IMR-90 (cell line): Measurements from ENCODE around the gene NGB. TPM values are rescaled to one million over a fixed set of nuclear protein-coding genes. Genes with fewer than 3 reads are reported as not detected.

Source experiments
- ATAC-seq: fragments of 200-7000 bp; cut with Tn5 transposase; 2 replicates; pipeline ENCODE4 v1.9.1; 2020; ENCODE audit warnings: low read depth, mild to moderate bottlenecking, moderate library complexity
- BruUV-seq: library from RNA; stranded (reverse); fragments of 400-500 nt; replicated peaks from 2 replicates; lab custom pipeline; 2021; lab: Mats Ljungman, UMichigan
- CTCF ChIA-PET: fragments of 300-600 bp; formaldehyde crosslinking; extraction: SDS; loops from one replicate; lab custom pipeline; 2021; ENCODE audit warnings: antibody characterized with exemption; lab: Yijun Ruan, JAX
- POLR2A ChIA-PET: fragments of 300-600 bp; sonication (Branson Sonifier 250); formaldehyde crosslinking; loops from one replicate; lab custom pipeline; 2022; ENCODE audit warnings: antibody characterized with exemption; ENCODE audit not compliant: unreplicated experiment; lab: Charles Lee
- DNase-seq: peaks from one replicate; pipeline ENCODE4 v3.0.0; 2013
- H2AFZ ChIP-seq: replicated peaks from 2 replicates; pipeline ENCODE3; 2013; ENCODE audit warnings: low read length, mild to moderate bottlenecking; ENCODE audit not compliant: poor library complexity
- H2AK5ac ChIP-seq: 2 replicates; pipeline ENCODE4 v1.6.1; 2013; ENCODE audit warnings: low read depth, low read length, inconsistent platforms
- H2AK9ac ChIP-seq: replicated peaks from 2 replicates; pipeline ENCODE3; 2013; ENCODE audit warnings: mild to moderate bottlenecking, low read depth, low read length, moderate library complexity; ENCODE audit not compliant: poor library complexity
- H2BK120ac ChIP-seq: 2 replicates; pipeline ENCODE4 v1.6.1; 2013; ENCODE audit warnings: low read depth, low read length, inconsistent platforms
- H2BK15ac ChIP-seq: 3 replicates; pipeline ENCODE4 v1.6.1; 2013; ENCODE audit warnings: low read depth, low read length, inconsistent platforms
- H2BK20ac ChIP-seq: 2 replicates; pipeline ENCODE4 v1.6.1; 2013; ENCODE audit warnings: low read depth, mild to moderate bottlenecking, inconsistent platforms, low read length, moderate library complexity
- H2BK5ac ChIP-seq: 2 replicates; pipeline ENCODE4 v1.6.1; 2013; ENCODE audit warnings: mild to moderate bottlenecking, low read depth, low read length, inconsistent platforms; ENCODE audit not compliant: poor library complexity, severe bottlenecking
- H3K14ac ChIP-seq: replicated peaks from 2 replicates; pipeline ENCODE4 v1.6.1; 2013; ENCODE audit warnings: low read depth, low read length, inconsistent platforms
- H3K18ac ChIP-seq: 2 replicates; pipeline ENCODE4 v1.6.1; 2013; ENCODE audit warnings: low read depth, low read length, control low read depth
- H3K23ac ChIP-seq: 2 replicates; pipeline ENCODE4 v1.6.1; 2013; ENCODE audit warnings: low read depth, low read length, inconsistent platforms
- H3K27ac ChIP-seq: 2 replicates; pipeline ENCODE4 v1.5.1; 2013; ENCODE audit warnings: mild to moderate bottlenecking, control low read depth, low read length; ENCODE audit not compliant: insufficient read depth
- H3K27me3 ChIP-seq: 2 replicates; pipeline ENCODE4 v1.6.1; 2013; ENCODE audit warnings: low read length; ENCODE audit not compliant: control insufficient read depth, insufficient read depth
- H3K36me3 ChIP-seq: 2 replicates; pipeline ENCODE4 v1.6.1; 2013; ENCODE audit warnings: low read length, mixed read lengths; ENCODE audit not compliant: control insufficient read depth, insufficient read depth
- H3K4ac ChIP-seq: 2 replicates; pipeline ENCODE4 v1.6.1; 2013; ENCODE audit warnings: low read depth, low read length, inconsistent platforms
- H3K4me1 ChIP-seq: 2 replicates; pipeline ENCODE4 v1.6.1; 2013; ENCODE audit warnings: low read length, mixed read lengths; ENCODE audit not compliant: control insufficient read depth, insufficient read depth
- H3K4me2 ChIP-seq: 2 replicates; pipeline ENCODE4 v1.6.1; 2013; ENCODE audit warnings: low read depth, mild to moderate bottlenecking, control low read depth, low read length, moderate library complexity
- H3K4me3 ChIP-seq: 2 replicates; pipeline ENCODE4 v1.5.1; 2013; ENCODE audit warnings: low read depth, mild to moderate bottlenecking, control low read depth, low read length, moderate library complexity; ENCODE audit not compliant: insufficient read depth
- H3K56ac ChIP-seq: 2 replicates; pipeline ENCODE4 v1.6.1; 2013; ENCODE audit warnings: low read length, inconsistent platforms; ENCODE audit not compliant: insufficient read depth; ENCODE audit errors: extremely low read depth
- H3K79me1 ChIP-seq, 2 experiments: 2 replicates each; pipeline ENCODE4 v1.6.1; 2013; ENCODE audit warnings: low read length in 2 of 2, inconsistent platforms in 1 of 2, low read depth in 1 of 2
- H3K9ac ChIP-seq: 2 replicates; pipeline ENCODE4 v1.6.1; 2013; ENCODE audit warnings: low read depth, low read length, control low read depth
- H3K9me1 ChIP-seq: 2 replicates; pipeline ENCODE4 v1.6.1; 2013; ENCODE audit warnings: low read length, inconsistent platforms; ENCODE audit not compliant: insufficient read depth
- H3K9me3 ChIP-seq: 2 replicates; pipeline ENCODE4 v1.6.1; 2013; ENCODE audit warnings: low read length; ENCODE audit not compliant: control insufficient read depth, insufficient read depth
- H4K20me1 ChIP-seq: 2 replicates; pipeline ENCODE4 v1.6.1; 2013; ENCODE audit warnings: low read length, inconsistent platforms; ENCODE audit not compliant: insufficient read depth
- H4K5ac ChIP-seq: 2 replicates; pipeline ENCODE4 v1.6.1; 2013; ENCODE audit warnings: mild to moderate bottlenecking, low read depth, low read length, control low read depth
- H4K8ac ChIP-seq, 2 experiments: 2 replicates each; pipeline ENCODE4 v1.6.1; 2013; ENCODE audit warnings: low read depth in 2 of 2, low read length in 2 of 2, control low read depth in 1 of 2, inconsistent platforms in 1 of 2
- H4K91ac ChIP-seq: 2 replicates; pipeline ENCODE4 v1.6.1; 2013; ENCODE audit warnings: low read depth, low read length, inconsistent platforms; ENCODE audit not compliant: insufficient read depth
- FOS ChIP-seq: fragments of 150-350 bp; IDR thresholded peaks from 2 replicates; pipeline ENCODE4 v1.6.1; 2016; ENCODE audit warnings: low read depth, low read length
- MAZ ChIP-seq: IDR thresholded peaks from 2 replicates; pipeline ENCODE4 v1.6.1; 2012; ENCODE audit warnings: low read depth, mild to moderate bottlenecking, low read length, improper control_type of control experiment, moderate library complexity, borderline replicate concordance
- POLR2A ChIP-seq: IDR thresholded peaks from 2 replicates; pipeline ENCODE4 v1.6.1; 2012; ENCODE audit warnings: mild to moderate bottlenecking, low read depth, low read length
- RAD21 ChIP-seq: IDR thresholded peaks from 2 replicates; pipeline ENCODE4 v1.6.1; 2012; ENCODE audit warnings: low read length, improper control_type of control experiment
- RCOR1 ChIP-seq: IDR thresholded peaks from 2 replicates; pipeline ENCODE4 v1.6.1; 2012; ENCODE audit warnings: mild to moderate bottlenecking, low read length, improper control_type of control experiment; ENCODE audit not compliant: insufficient replicate concordance
- WGBS, 2 experiments: methylation state at CpG; one replicate each; pipeline versions ENCODE4 v1.1.5 to v1.1.7; 2013; ENCODE audit warnings: missing lambda C conversion rate in 2 of 2; ENCODE audit not compliant: insufficient read length in 1 of 2; ENCODE audit errors: extremely low coverage in 2 of 2; 5-methylcytosine and 5-hydroxymethylcytosine counted together
- dilution Hi-C: fragments of 300-500 bp; cut with HindIII; formaldehyde crosslinking; loops from one replicate; pipeline ENCODE4 v1.14.3; 2018; ENCODE audit warnings: low sequenced_read_pairs; ENCODE audit not compliant: unreplicated experiment
- in situ Hi-C: fragments of 300-500 bp; cut with MboI; formaldehyde crosslinking; loops from 3 replicates; pipeline ENCODE4 v1.14.3; 2019; ENCODE audit warnings: low sequenced_read_pairs, inconsistent platforms, mixed read lengths
- intact Hi-C: fragments of 100-400 bp; cut with micrococcal nuclease; formaldehyde crosslinking; loops from 2 replicates; pipeline ENCODE4 v1.10.0; 2022
- polyA plus RNA-seq, 3 experiments: library from polyadenylated mRNA; depleted of rRNA; stranded (reverse); fragments of >200 nt; gene quantifications; 2 replicates each; pipeline ENCODE4 v1.2.3, GENCODE V29; 2012; ENCODE audit warnings: low replicate concordance in 1 of 3
- total RNA-seq: library from RNA; depleted of rRNA; stranded (reverse); fragments of >200 nt; gene quantifications from 2 replicates; pipeline ENCODE4 v1.2.3, GENCODE V29; 2012
- TF ChIP-seq, protein P1 (sequence below): conservative IDR thresholded peaks from 2 replicates; pipeline ENCODE4 v1.5.1; 2012; ENCODE audit warnings: mild to moderate bottlenecking, low read depth, low read length, improper control_type of control experiment
- TF ChIP-seq, protein P2 (sequence below): fragments of 150-350 bp; IDR thresholded peaks from 2 replicates; pipeline ENCODE4 v1.6.1; 2016; ENCODE audit warnings: low read depth, mild to moderate bottlenecking, low read length, moderate library complexity, borderline replicate concordance

The NGB gene
- total and polyA plus RNA-seq, 2 of the 4 experiments (the other 2 are of a cell fraction) = not detected

DNA sequence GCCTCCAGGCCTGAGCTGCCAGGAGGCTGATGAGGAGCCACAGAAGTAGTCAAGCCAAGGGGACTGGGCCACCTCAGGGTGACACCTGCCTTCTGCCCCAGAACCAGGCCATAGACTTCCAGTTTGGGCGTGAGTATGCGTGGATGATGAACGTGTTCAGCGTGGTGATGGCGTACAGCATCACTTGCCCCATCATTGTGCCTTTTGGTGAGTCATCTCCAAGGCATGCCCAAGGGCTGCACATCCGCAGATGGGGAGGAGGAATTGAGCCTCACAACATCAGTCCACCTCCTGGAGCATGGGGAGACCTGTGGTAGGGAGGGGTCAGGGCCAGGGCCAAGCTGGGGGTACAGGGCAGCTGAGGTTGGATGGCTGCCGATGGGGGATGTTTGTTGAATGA is 22.3 kb downstream of the NGB start:
- WGBS, 2 experiments = no CpG with 5 or more reads among the region's 7 CpGs
- Histone ChIP-seq H2BK20ac (no peak overlapping the region), H4K91ac (no peak overlapping the region), H3K23ac (no peak overlapping the region), H3K36me3 (no peaks in the 10 kb centered on the region), H3K27me3 (peaks cover 3% of the 10 kb centered on the region; the same call in 1 of the 2 replicates), H2AK5ac (no peak overlapping the region), H3K9me3 (no peaks in the 10 kb centered on the region), H3K18ac (no peak overlapping the region), H4K5ac (no peak overlapping the region), H2AFZ (no peak overlapping the region), H3K4me1 (no peaks in the 10 kb centered on the region), H3K4me2 (no peak overlapping the region), H2BK5ac (no peak overlapping the region), H3K56ac (no peak overlapping the region), H2AK9ac (peak overlapping the region; percentile 28), H4K8ac (no peak overlapping the region), H3K9me1 (0 out of 2 replicates have a peak, but pooled peaks cover under 1% of the 10 kb centered on the region), H2BK120ac (no peak overlapping the region), H3K14ac (no peak overlapping the region), H3K27ac (no peak overlapping the region), H3K9ac (no peak overlapping the region), H2BK15ac (no peak overlapping the region), H4K20me1 (no peaks in the 10 kb centered on the region), H3K79me1 (no peaks in the 10 kb centered on the region), H3K4me3 (no peak overlapping the region), H3K4ac (no peak overlapping the region)
- ATAC-seq (no peak), DNase-seq (peak; percentile 16)
- TF ChIP-seq MAZ (no peak), RAD21 (no peak), RCOR1 (no peak), POLR2A (no peak), FOS (no peak)
- TF ChIP-seq, protein P1, sequence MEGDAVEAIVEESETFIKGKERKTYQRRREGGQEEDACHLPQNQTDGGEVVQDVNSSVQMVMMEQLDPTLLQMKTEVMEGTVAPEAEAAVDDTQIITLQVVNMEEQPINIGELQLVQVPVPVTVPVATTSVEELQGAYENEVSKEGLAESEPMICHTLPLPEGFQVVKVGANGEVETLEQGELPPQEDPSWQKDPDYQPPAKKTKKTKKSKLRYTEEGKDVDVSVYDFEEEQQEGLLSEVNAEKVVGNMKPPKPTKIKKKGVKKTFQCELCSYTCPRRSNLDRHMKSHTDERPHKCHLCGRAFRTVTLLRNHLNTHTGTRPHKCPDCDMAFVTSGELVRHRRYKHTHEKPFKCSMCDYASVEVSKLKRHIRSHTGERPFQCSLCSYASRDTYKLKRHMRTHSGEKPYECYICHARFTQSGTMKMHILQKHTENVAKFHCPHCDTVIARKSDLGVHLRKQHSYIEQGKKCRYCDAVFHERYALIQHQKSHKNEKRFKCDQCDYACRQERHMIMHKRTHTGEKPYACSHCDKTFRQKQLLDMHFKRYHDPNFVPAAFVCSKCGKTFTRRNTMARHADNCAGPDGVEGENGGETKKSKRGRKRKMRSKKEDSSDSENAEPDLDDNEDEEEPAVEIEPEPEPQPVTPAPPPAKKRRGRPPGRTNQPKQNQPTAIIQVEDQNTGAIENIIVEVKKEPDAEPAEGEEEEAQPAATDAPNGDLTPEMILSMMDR = no peak
- TF ChIP-seq, protein P2, sequence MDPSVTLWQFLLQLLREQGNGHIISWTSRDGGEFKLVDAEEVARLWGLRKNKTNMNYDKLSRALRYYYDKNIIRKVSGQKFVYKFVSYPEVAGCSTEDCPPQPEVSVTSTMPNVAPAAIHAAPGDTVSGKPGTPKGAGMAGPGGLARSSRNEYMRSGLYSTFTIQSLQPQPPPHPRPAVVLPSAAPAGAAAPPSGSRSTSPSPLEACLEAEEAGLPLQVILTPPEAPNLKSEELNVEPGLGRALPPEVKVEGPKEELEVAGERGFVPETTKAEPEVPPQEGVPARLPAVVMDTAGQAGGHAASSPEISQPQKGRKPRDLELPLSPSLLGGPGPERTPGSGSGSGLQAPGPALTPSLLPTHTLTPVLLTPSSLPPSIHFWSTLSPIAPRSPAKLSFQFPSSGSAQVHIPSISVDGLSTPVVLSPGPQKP = no peak
- no TSS peak for BruUV-seq
- ChIA-PET POLR2A (no interaction called here), CTCF (no interaction called here)
- in situ Hi-C loops = no loop called here
- dilution Hi-C loops = no loop called here
- intact Hi-C loops = no loop called here
